ENCODE data around the gene MYO5A.

MYO5A gene

DNA sequence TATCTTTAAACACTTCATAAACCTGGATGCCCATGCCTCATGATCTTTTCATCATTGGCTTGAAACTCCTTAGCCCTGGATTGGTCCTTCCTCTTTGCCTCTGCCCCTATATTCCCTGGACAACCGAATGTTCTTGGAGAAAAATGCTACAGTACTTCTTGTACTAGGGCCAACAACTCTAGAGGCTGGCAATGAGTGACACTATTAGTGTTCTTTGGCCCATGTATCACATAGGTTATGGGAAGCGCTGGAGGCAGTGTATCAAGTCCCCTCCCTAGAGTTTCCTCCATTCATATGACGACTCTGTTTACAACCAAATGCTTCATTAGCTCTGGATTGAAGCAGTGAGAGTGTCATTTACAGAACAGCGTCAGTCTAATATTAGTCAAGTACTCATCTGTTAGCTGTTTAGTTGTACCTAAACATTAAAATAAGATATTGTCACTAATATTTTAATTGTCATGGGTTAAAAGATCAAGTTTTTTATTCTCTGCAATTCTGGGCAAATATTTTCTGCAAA is 166.6 kb downstream of the MYO5A start:
- no peak for DNase-seq (ENCODE audit: low read depth)

DNA sequence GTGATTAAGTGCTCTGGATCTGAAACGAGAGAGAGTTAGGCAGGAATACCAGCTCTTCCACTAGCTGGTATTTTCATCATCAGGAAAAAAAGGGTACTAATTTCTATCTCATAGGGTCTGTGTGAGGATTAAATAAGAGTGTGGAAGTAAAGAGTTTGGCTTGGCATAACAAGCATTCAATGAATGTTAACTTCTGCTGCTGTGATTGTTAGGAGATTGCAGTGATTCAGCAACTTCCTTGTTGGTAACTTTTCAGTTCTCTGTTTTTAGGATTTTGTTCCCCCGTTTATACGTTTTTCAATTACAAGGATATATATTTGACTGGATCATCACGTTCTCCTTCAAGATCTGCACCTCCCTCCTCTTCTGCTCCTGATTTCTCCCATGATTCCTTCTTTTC is 167.2 kb downstream of the MYO5A start:
- DNase-seq (ENCODE audit: low read depth) = no peak

DNA sequence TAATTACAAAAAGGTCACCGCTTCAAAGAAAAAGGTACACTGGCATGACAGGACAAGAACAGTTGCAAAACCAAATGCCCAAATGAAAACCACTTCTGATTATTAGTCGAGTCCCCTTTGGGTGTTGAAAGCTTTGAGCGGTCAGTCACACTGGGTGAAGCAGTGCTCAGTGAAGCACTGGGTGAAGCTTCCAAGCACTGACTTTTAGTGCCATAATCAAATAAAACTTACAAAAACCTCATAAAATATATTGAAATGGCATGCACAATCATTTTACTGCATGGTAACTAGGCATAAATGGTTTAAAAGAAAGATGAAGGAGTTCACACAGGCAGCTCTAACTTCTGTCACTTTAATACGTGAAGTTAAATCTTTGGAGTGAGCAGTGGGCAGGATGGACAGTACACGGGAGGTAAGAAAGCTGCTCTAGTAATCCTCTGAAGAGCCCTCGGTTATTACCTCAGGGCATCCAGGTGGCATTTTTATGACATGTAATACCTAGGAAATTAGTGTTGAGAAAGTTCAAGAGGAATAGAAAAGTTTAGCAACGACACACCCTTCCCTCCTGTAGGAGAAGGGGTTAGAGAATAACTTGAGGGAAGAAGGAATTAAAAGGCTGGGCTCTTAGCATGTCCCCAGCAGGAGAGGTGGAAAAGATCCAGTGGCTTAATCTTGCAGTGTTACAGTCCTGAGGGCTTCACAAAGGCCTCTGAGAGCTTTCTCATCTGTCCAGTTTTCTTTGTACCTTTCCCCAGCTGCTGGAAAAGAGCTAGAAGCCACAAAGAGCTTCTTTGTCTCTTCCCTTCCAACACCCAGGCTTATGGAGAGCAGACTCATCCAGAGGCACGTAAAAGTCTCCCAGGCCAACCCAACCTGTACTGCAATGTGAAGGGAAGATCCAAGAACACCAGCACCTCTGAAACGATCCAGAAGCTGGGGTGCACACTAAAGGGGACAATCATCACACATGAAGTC is 168.2 kb downstream of the MYO5A start:
- no peak for DNase-seq (ENCODE audit: low read depth)

DNA sequence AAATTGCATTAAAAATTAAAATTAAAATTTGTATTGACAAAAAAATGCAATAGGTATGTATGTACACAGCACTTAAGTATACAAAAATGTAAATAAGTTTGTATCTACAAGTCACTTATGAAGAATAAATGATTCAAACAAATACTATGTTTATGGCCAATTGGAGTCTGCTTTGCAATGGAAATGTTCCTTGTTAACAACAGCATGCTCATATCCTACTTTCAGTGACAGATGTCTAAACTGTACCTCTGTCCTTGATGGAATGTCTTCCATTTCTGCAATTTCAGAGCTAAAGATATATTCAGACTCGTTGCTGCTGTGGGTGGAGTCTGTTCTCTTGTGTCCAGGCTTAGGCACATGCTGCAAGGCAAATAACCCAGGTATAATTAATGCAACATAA is 169.0 kb downstream of the MYO5A start:
- no peak for DNase-seq (ENCODE audit: low read depth)

DNA sequence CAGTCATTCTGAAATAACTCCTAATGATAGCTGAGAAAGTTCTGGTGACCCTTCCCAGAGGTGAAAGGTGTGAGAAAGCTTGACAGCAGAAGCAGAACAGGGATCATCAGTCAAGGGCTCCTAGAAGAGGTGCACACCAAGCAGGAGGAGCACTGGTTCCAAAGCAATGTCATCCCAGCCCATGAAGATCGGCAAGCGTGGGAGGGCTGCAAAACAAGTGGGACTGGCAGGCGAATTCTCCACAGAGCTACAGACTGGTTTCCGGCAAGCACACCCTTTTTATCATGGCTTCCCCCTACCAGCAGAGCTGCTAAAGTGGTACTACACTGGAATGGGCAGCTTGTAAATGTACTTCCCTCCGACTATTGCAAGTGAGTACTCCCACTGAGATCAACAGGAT is 170.7 kb downstream of the MYO5A start:
- no peak for DNase-seq (ENCODE audit: low read depth)

DNA sequence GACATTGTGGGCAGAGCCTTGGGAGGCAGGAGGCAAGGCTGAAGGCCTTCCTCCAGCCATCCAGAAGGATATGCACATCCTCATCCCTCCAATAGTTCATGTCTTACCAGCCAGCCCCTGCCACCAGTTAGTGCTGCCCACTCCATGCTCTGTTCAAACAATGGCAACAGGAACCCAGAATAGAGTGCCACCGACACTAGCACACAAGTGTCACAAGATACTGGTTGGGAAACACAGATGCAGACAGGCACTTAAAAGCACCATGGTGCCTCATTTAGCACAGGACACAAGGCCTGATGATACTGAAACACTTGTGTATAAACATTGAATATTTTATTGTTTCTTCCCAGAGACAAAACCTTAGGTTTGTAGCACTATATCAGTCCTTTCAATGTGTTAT is 176.6 kb downstream of the MYO5A start:
- DNase-seq (ENCODE audit: low read depth) = no peak

DNA sequence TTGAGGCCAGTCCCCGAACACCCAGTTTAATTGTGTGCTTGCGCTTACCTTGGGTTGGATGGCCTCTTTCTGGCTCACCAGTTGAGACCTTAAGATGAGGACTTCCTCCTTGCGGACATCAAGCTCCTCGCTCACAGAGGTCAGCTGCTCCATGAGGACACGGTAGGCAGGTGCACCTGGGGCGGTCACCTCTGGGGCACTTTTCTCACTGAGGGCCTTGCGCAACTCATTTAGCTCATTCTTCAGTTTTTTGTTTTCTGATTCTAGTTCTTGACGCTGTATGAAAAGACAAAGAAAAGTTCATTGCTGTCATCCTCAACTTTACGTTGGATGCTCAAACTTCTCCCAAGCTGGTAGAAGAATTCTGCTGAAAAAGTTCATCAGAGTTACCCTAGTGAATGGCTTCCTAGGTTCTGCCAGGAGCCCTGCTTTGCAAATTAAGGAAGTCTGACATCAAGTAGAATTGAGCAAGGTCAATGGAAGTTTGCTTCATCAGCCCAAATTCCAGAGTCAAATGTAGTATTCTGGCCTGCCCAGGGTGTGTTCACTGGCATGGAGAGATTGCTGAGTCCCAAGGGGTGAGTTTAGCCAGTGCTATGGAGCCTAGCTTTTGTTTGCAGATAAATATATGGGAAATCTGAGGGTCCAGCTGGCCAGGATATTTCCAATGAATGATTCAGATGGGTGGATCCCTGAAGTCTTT is 177.3 kb downstream of the MYO5A start:
- no peak for DNase-seq (ENCODE audit: low read depth)

DNA sequence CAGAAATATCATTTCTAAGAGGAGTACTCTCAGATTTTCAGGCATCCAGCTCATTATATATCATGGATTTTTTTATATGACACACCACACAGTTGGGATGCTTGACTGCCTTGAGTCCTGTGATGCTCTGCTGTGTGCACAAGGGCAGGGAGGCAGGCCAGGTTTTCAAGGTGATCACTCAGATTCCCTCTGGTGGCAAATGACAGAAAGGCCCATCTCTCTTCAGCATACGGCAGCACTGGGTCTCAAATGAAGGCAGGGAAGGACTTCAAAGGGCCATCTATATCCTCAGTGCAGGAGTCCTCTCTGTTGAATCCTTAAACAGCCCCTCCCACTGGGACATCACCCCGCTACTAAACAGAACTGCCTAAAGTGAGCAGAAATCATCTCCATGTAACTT is 178.3 kb downstream of the MYO5A start:
- no peak for DNase-seq (ENCODE audit: low read depth)

DNA sequence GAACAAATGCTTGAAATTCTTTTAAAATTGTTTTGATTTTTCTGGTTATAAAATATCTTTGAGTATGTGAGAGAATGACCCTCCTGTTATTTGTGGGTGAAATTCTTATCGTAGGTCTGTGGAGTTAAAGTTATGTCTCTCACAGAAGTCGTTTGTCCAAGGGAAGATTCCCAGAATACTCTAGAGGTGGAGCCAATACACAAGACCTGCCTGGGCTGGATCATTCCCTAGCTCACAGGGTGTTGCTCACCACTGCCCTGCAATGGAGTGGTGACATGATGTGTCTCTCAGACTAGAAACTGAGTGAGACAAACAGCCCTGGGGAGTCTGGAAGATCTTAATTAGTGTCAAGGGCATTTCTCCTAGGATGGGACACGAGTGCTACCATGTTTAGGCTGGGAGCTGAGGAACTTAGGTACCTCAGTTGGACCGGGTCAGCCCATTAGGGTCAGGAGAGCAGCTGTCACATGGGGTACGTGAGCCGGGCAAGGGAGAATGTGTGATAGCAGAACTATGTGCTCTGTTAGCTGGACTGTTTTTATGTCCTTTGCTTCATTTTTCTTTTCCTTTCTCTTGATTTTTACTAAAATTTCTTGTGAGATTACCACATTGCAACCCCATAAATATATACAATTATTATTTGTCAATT is 179.5 kb downstream of the MYO5A start:
- no peak for DNase-seq (ENCODE audit: low read depth)

DNA sequence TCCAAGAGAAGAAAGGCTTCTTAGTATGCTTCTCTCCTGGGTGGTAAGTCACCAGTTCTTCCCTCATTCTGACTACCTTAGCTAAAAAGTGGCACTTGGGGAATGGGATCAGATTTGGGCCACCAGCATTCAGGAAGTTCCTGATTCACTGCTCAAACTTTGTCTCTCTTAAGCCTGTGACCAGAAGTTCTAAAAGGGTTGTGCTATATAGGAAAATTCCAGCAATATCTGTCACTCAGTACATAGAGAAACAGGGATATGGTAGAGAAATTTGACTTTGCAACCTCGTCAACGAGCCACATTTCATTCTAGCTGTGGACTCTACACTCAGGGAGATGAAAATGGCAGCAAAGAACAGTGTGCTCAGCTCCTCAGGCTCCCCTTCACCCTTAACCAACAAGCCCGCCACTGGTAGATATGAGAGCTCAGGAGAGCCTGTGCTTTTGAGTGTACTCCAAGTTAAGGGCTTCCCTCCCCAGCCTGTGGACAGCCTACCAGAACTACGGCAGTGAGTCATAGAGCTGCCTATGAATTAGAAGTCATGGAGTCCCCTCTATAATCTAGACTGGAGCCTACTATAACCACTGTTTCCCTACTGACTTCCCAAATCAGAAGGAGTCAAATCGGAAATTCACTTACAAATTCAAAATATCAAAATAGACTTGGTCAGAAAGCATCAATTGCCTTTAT is 180.5 kb downstream of the MYO5A start:
- DNase-seq (ENCODE audit: low read depth) = no peak

DNA sequence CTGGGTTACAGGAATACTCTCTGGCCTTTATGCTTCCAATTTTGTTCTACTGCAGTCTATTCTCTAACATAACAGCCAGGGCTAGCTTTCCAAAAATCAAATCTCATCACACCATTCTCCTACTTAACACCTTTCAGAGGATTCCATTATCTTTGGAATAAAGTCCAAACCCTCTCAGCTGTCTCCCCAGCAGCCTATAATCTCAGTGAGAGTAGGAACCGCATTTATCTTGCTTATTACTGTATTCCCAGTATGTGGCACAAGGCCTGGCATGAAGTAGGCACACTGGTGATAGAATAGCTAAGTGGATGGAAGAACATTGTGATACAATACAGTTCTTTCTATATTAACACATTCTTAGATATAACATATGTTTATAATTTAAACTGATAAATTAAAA is 184.1 kb downstream of the MYO5A start:
- DNase-seq (ENCODE audit: low read depth) = no peak

DNA sequence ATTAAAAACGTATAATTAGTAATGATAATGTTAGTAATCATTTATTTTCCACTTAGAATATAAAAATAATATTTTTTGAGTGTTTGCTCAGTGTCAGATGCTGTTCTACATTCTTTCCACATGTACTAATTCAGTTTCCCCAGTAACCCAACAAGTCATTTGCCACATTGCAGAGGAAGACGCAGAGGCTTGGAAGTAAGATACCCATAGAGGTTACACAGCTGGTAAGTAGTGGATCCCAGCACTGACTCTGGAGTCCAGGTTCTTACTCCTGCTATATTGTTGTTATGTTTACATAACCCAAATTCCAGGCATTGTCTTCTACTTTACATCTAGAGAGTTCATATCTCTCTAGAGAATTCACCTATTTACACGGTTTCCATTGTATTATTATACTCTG is 184.8 kb downstream of the MYO5A start:
- DNase-seq (ENCODE audit: low read depth) = no peak

DNA sequence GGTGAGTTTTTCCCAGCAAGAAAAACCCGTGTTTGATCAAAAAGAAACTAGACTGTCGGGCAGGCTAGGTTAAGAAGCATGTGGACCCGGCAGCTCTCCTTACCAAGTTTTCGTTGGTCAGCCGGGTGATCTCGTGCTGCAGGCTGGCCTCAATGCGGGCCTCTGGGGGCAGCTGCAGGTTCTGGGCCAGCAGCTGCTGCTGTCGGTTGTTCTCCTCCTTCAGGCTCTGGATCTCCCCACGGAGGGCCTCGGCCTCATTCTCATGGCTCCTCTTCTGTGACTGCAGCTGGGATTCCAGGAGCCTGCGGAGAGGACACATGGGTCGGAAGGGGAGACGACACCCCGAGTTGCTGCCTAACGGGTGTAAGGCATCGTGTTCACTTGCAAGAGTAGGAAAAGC is 188.6 kb downstream of the MYO5A start:
- DNase-seq (ENCODE audit: low read depth) = no peak

DNA sequence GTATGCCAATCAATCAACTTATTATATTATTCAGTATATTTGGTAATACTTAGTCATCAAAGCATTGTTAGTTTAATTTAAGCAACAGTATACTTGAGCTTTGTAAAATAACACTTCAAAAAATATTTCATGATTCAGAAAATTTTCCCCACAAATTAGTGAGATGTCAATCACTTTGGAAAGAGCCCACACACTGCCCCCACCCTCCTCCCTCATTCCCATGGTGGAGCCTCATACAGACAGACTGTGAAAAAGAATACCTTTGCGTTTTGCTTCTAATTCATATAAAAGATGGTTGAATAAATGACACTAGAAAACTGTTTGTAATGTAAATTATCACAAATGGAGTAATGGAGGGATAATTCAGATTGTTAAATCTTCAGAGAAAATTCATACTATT is 189.8 kb downstream of the MYO5A start:
- DNase-seq (ENCODE audit: low read depth) = no peak

DNA sequence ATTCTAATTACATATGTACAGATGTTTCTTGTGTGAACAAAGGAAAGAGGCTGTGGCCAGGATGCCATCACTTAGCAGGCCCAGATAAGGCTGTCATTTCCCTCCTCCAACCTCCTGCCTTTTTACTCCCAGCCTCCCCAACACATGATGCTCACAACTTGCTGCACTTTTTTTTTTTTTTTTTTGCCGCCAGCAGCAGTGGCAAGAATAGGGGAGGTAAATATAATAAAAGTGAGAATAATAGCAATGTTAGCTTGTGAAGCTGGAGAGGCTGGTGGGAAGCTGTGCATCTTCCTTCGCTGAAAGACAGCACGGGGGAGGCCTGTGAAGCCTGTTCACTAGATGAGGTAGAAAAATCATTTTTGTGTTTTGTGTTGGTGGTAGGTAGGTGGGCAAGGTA is 190.6 kb downstream of the MYO5A start:
- DNase-seq (ENCODE audit: low read depth) = no peak

DNA sequence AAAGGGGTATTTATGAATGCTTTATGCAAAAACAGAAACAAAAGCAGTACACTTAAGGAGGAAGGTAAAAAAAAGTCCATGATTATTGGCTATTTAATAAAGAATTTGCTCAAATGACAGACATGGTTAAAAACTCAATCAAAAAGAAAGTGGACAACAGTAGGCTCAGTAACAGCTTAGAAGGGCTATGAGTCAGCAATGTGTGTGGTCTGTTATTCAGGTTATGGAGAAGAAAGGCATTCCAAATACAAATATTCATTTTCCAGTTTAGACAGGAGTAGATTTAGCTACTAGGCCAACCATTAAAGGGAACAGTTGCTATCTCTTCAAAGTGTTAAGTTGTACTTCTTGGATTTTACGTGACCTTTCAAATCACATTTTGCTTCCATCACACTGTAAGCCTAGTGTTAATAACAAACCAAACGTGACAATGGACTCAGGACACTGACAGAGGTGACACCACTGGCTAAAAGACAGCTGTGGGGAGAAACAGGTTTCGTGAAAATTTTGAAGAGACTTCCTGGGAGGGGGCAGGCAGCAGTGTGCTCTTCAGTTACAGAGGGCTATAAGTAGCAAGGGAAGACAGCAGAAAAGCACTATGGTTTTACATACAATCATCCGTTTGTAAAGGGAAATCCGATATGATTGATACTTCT is 191.4 kb downstream of the MYO5A start:
- no peak for DNase-seq (ENCODE audit: low read depth)

DNA sequence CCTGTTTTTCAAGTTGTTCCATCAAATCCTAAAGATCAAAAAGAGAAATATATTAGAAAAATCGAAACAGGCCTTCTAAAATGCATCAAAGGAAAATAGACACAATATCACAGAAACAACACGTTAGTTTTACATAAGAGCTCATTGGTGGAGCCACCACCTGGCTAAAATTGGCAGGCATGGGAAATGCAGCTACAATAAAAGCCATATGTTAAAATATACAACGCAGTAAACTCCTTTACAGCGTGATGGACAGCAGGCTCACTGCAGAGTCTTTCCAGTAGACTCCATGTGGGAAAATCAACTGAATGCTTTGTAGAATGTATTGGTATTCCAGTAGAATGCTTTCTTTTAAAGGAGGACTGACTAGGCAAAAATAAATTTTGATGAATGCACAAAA is 192.2 kb downstream of the MYO5A start:
- no peak for DNase-seq (ENCODE audit: low read depth)

DNA sequence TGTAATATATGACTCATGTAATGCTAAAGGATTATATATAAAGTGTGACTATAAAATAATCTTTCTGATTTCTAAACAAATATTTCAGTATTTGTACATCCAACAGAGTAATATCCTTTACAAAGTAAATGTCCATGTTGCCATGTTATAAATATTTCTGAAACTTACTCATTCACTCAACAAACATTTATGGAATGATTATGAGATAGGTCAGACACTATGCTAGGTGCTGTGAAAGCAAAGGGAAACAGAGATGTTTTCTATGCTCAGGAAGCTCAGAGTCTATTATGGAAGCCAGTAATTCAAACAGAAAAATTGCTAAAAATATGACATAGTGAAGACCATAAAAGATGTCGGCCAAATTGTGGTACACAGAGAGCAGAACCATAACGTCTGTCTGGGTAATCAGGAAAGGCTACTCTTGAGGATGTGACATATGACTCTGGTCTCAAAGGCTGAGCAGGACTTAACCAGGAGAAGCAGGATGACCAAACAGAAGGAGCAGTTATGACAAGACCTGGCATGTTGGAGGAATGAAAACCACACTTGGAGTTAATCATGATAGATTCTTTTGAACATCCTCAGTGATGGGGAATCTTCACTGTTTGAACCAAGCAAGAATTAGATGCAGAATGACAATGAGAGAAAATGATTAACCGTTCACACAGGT is 194.1 kb downstream of the MYO5A start:
- no peak for DNase-seq (ENCODE audit: low read depth)

DNA sequence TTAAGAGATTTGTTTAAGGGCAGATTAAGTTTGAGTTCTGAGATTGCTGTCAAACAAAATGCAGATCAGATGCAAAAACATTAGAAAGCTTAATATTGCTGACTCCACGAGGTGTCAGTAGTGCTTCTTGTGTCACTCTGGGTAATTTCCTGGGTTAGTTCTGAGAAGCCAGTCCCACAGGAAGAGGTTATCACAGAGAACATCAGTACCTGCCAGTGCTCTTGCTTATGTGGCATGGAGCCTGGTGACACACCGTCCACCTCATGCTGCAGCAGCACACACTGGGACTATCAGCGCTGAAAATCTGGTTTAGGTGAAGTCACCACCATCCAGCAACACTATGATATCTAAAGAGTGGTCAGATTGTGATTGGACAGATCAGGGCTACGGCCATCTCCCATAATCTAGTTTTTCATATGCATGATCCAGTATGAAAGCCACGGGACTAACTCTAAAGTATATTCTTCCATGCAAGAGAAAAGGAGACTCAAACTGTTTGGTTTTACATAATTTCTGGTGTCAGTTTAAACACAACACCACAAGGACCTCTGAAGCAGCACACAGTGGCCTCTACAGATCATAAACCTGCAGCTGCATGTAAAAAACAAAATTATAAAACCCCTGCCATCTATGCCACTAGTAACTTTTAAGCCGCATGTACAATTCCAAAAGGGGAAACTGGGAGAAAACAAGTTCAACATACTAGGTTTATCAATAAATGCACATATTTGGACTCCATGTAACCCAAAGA is 197.0 kb downstream of the MYO5A start:
- DNase-seq (ENCODE audit: low read depth) = peak; percentile 39

DNA sequence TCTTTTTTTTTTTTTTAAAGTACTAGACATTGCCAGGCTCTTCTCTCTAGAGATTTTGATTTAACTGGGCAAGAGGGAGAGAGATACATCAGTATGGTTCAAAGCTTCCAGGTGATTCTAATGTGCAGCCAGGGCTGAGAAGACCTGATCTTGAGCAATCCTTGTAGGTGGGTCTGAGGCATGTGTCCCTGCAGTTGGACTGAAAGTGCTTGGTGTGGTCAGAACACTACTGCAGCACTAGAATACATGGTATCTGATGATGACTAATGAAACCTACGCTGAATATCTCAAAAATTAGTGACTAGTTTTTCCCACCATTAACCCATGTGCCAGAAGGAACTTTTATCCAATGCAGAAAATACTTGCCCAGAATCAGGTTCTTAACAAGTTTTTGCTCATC is 198.7 kb downstream of the MYO5A start:
- no peak for DNase-seq (ENCODE audit: low read depth)
